Adrenal gland (tissue), 12 donors: ENCODE measurements around the gene SESN1. TPM values are rescaled to one million over a fixed set of nuclear protein-coding genes. Genes with fewer than 3 reads are reported as not detected.
"Not testable (repeated sequence)": the region's sequence is repeated elsewhere in the genome, so short reads cannot be mapped to it uniquely, and the experiment has no call there.

ENCODE experiments used
- DNase-seq, 7 donors: peaks; one replicate each; pipeline ENCODE4 v3.0.0-alpha.2; 2019 to 2020
- H3K27ac ChIP-seq, 5 donors: fragments of 200-600 bp; sonication (generic) in 4 of 5; 1 replicate in 3 of 5; 2 replicates in 2 of 5; pipeline versions ENCODE4 v1.5.1 to v1.8.0; 2016 to 2020; ENCODE audit warnings: mild to moderate bottlenecking in 1 of 5
- H3K27me3 ChIP-seq: fragments of 200-600 bp; 2 replicates; pipeline ENCODE4 v1.8.0; 2021
- H3K36me3 ChIP-seq, 2 donors: fragments of 200-600 bp; replicated peaks in 1 of 2; 1 replicate in 1 of 2; 2 replicates in 1 of 2; pipeline versions ENCODE4 v1.5.1 to v1.8.0; 2018 to 2022
- H3K4me1 ChIP-seq, 2 donors: fragments of 200-600 bp; replicated peaks in 1 of 2; 1 replicate in 1 of 2; 2 replicates in 1 of 2; pipeline versions ENCODE4 v1.5.1 to v1.8.0; 2018 to 2021
- H3K4me3 ChIP-seq, 4 donors: fragments of 200-600 bp; sonication (generic) in 3 of 4; one replicate each; pipeline ENCODE4 v1.5.1; 2016 to 2018
- H3K9me3 ChIP-seq, 3 donors: fragments of 200-600 bp; sonication (generic) in 1 of 3; replicated peaks in 1 of 3; 1 replicate in 2 of 3; 2 replicates in 1 of 3; pipeline versions ENCODE4 v1.5.1 to v1.8.0; 2016 to 2021
- CTCF ChIP-seq, 6 experiments: fragments of 450-650 bp in 4 of 6; fragments of 200-600 bp in 2 of 6; sonication (generic) in 1 of 6; IDR thresholded peaks; 1 replicate in 5 of 6; 2 replicates in 1 of 6; pipeline versions ENCODE4 v1.5.1 to v1.8.0; 2016 to 2021; ENCODE audit warnings: antibody characterized with exemption in 6 of 6, mild to moderate bottlenecking in 2 of 6, moderate library complexity in 1 of 6
- POLR2A ChIP-seq, 2 donors: fragments of 450-650 bp; IDR thresholded peaks; one replicate each; pipeline ENCODE4 v1.6.1; 2017; ENCODE audit warnings: antibody characterized with exemption in 2 of 2, mild to moderate bottlenecking in 2 of 2, moderate library complexity in 1 of 2
- WGBS, 4 donors: extraction: QIAGEN DNeasy Blood & Tissue Kit in 2 of 4; methylation state at CpG; one replicate each; pipeline versions ENCODE4 v1.1.5 to v1.1.7; 2013 to 2017; 5-methylcytosine and 5-hydroxymethylcytosine counted together
- intact Hi-C, 2 donors: fragments of 100-400 bp; cut with DNase I; formaldehyde crosslinking; loops; one replicate each; pipeline versions ENCODE4 v1.14.1 to v1.15.0; 2022 to 2023
- polyA plus RNA-seq, 3 donors: library from polyadenylated mRNA; stranded (reverse); fragments of 200-250 nt in 2 of 3; fragments of 350-450 nt in 1 of 3; fragmentation: Illumina TruSeq in 1 of 3; extraction: RNeasy Lipid Tissue Mini Kit (QIAGEN cat#74804) in 1 of 3; gene quantifications; one replicate each; pipeline ENCODE4 v1.2.3, GENCODE V29; 2013 to 2014
- total RNA-seq, 9 donors: library from RNA; depleted of rRNA in 4 of 9; stranded (reverse); fragments of >200 nt in 4 of 9; fragments of 120-200 nt in 1 of 9; fragmentation: NEBNext Ultra II Directional in 1 of 9; extraction: Animal tissue kit (Norgen Biotek cat#: 25700) in 1 of 9; gene quantifications; one replicate each; pipeline versions ENCODE4 v1.1.0 to v1.2.4, GENCODE V29; 2013 to 2023
- donor health status: healthy with polysubstance abuse.
- donor health status: Bipolar disorder and iron deficiency.
- donor health status: DM: yes; HTN: yes; CAD: no.
- donor health status: DM: no; HTN: no; CAD: no.
- donor health status: DM: no; HTN: no; CAD: no.
- donor health status: DM: yes; HTN: yes; CAD: no.

Gene SESN1
- total and polyA plus RNA-seq, 12 donors = 14.2 to 72.7 (median 42.5) TPM

- H3K27ac ChIP-seq = no peak overlapping the region
- intact Hi-C loops = no loop called here
- H3K4me1 ChIP-seq = no peaks in the 10 kb centered on the region
- H3K9me3 ChIP-seq = no peaks in the 10 kb centered on the region
- no peak for DNase-seq
- TF ChIP-seq POLR2A (IDR thresholded peaks at IDR 0.05) (no peak), CTCF (IDR thresholded peaks at IDR 0.05) (no peak)
- no peak overlapping the region for H3K4me3 ChIP-seq
- peaks cover 0 to 50% of the 10 kb centered on the region in 2 donors for H3K36me3 ChIP-seq
- H3K27me3 ChIP-seq = no peaks in the 10 kb centered on the region
These were observed 107.5 kb downstream of the SESN1 start for GRCh38 chr6:108987156-108987555.

DNA sequence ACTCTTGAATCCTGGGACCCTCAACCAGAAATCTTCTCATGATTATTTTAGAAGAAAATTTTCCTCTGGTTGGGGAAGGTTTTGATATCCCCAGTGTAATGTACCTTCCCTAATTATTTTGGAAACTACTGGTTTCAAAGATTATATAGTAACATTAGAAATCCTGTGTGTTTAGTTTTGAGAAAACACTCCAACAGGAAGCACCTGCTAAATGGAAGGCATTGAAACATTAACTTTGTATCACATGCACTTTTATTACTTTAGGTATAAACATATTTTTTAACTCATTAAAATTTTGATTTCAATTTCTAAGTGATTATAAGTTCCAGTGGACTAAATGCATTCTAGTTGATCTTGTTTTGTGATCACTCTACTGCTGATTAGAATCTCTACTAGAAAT, 109.3 kb downstream of the SESN1 start:
- Histone ChIP-seq H3K4me1 (no peaks in the 10 kb centered on the region), H3K36me3 (peaks cover 0 to 31% of the 10 kb centered on the region in 2 donors), H3K27ac (no peak overlapping the region), H3K27me3 (no peaks in the 10 kb centered on the region), H3K9me3 (no peaks in the 10 kb centered on the region), H3K4me3 (no peak overlapping the region)
- no peak for DNase-seq
- intact Hi-C loops = no loop called here
- TF ChIP-seq POLR2A (IDR thresholded peaks at IDR 0.05) = no peak
- no peak for TF ChIP-seq CTCF (IDR thresholded peaks at IDR 0.05)

DNA sequence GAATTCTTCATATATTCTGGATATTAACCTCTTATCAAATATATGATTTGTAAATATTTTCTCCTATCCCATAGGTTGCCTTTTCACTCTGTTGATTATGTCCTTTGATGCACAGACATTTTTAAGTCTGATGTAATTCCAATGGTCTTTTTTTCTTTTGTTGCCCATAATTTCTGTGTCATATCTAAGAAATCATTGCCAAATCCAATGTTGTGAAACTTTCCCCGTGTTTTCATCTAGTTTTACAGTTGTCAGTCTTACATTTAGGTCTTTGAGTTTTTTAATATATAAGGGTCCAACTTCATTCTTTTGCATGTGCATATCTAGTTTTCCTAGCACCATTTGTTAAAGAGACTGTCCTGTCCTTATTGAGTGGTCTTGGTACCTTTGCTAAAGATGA, 111.5 kb downstream of the SESN1 start:
- Histone ChIP-seq H3K9me3 (no peaks in the 10 kb centered on the region), H3K4me3 (no peak overlapping the region), H3K36me3 (peaks cover 0 to 13% of the 10 kb centered on the region in 2 donors), H3K27me3 (no peaks in the 10 kb centered on the region), H3K27ac (no peak overlapping the region), H3K4me1 (no peaks in the 10 kb centered on the region)
- DNase-seq = no peak
- no peak for TF ChIP-seq CTCF (IDR thresholded peaks at IDR 0.05)
- TF ChIP-seq POLR2A (IDR thresholded peaks at IDR 0.05) = no peak
- WGBS, 4 donors = 49 to 62% (median 54%) methylated on average over 1 of the region's 1 CpG
- intact Hi-C loops = no loop called here

GRCh38 chr6:108982154-108983113, 112.2 kb downstream of the SESN1 start:
- Histone ChIP-seq H3K27me3 (no peaks in the 10 kb centered on the region), H3K27ac (no peak overlapping the region), H3K4me3 (no peak overlapping the region), H3K4me1 (no peaks in the 10 kb centered on the region), H3K9me3 (no peaks in the 10 kb centered on the region), H3K36me3 (peaks cover 0 to 6% of the 10 kb centered on the region in 2 donors)
- WGBS, 4 donors = 88 to 96% (median 93%) methylated on average over 9 to 10 of the region's 10 CpGs
- intact Hi-C loops = no loop called here
- DNase-seq = no peak
- TF ChIP-seq CTCF (IDR thresholded peaks at IDR 0.05) (no peak), POLR2A (IDR thresholded peaks at IDR 0.05) (no peak)

DNA sequence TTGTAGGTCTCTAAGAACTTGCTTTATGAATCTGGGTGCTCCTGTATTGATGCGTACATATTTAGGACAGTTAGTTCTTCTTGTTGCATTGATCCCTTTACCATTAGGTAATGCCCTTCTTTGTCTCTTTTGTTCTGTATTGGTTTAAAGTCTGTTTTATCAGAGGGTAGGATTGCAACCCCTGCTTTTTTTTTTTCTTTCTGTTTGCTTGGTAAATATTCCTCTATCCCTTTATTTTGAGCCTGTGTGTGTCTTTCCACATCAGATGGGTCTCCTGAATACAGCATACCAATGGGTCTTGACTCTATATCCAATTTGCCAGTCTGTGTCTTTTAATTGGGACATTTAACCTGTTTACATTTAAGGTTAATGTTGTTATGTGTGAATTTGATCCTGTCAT, 116.0 kb downstream of the SESN1 start:
- H3K4me1 ChIP-seq, intact Hi-C loops, H3K36me3 ChIP-seq, DNase-seq, H3K4me3 ChIP-seq, H3K27ac ChIP-seq, H3K27me3 ChIP-seq, H3K9me3 ChIP-seq: not testable (repeated sequence)
- 90 to 100% (median 95%) methylated on average over 1 of the region's 1 CpG for WGBS, 4 donors
